ENCODE results near the gene ACD. TPM values are rescaled to one million over a fixed set of nuclear protein-coding genes. Genes with fewer than 3 reads are reported as not detected.

ACD gene
- polyA plus RNA-seq, 2 donors, result 6.7 to 10.3 TPM

- WGBS, 2 donors, result 67 to 79% methylated on average over 25 of the region's 25 CpGs
- H3K4me1 ChIP-seq (ENCODE audit: control insufficient read depth in 2 of 2, insufficient read depth in 2 of 2, low read length in 1 of 2), result peaks cover 15 to 36% of the 10 kb centered on the region in 2 donors
- no peak overlapping the region for H3K4me3 ChIP-seq (ENCODE audit: low read depth in 1 of 2, low read length in 2 of 2)
- H3K27me3 ChIP-seq (ENCODE audit: control insufficient read depth in 1 of 2, insufficient read depth in 2 of 2, low read length in 2 of 2), result no peaks in the 10 kb centered on the region
- no peak overlapping the region for H3K27ac ChIP-seq (ENCODE audit: low read depth in 2 of 2, low read length in 1 of 2)
- no peaks in the 10 kb centered on the region for H3K9me3 ChIP-seq (ENCODE audit: control insufficient read depth in 2 of 2, insufficient read depth in 1 of 2, low read depth in 1 of 2, low read length in 1 of 2)
- H3K36me3 ChIP-seq (ENCODE audit: control insufficient read depth in 2 of 2, insufficient read depth in 2 of 2, low read length in 1 of 2), result peaks cover 2 to 6% of the 10 kb centered on the region in 2 donors
Observed at GRCh38 chr16:67663151-67663876, 3.3 kb upstream of the ACD start.

- H3K4me1 ChIP-seq (ENCODE audit: control insufficient read depth in 2 of 2, insufficient read depth in 2 of 2, low read length in 1 of 2), result peaks cover 11 to 32% of the 10 kb centered on the region in 2 donors
- peaks cover 2 to 6% of the 10 kb centered on the region in 2 donors for H3K36me3 ChIP-seq (ENCODE audit: control insufficient read depth in 2 of 2, insufficient read depth in 2 of 2, low read length in 1 of 2)
- H3K9me3 ChIP-seq (ENCODE audit: control insufficient read depth in 2 of 2, insufficient read depth in 1 of 2, low read depth in 1 of 2, low read length in 1 of 2), result no peaks in the 10 kb centered on the region
Observed at GRCh38 chr16:67662653-67663010, 2.6 kb upstream of the ACD start.

GRCh38 chr16:67661886-67662652 lies 2.0 kb upstream of the ACD start:
- H3K4me3 ChIP-seq (ENCODE audit: low read depth in 1 of 2, low read length in 2 of 2), result no peak overlapping the region
- H3K27ac ChIP-seq (ENCODE audit: low read depth in 2 of 2, low read length in 1 of 2), result no peak overlapping the region
- H3K9me3 ChIP-seq (ENCODE audit: control insufficient read depth in 2 of 2, insufficient read depth in 1 of 2, low read depth in 1 of 2, low read length in 1 of 2), result no peaks in the 10 kb centered on the region
- peaks cover 5 to 27% of the 10 kb centered on the region in 2 donors for H3K4me1 ChIP-seq (ENCODE audit: control insufficient read depth in 2 of 2, insufficient read depth in 2 of 2, low read length in 1 of 2)
- no peaks in the 10 kb centered on the region for H3K27me3 ChIP-seq (ENCODE audit: control insufficient read depth in 1 of 2, insufficient read depth in 2 of 2, low read length in 2 of 2)
- H3K36me3 ChIP-seq (ENCODE audit: control insufficient read depth in 2 of 2, insufficient read depth in 2 of 2, low read length in 1 of 2), result peaks cover 2 to 7% of the 10 kb centered on the region in 2 donors
- 91 to 93% methylated on average over 34 of the region's 34 CpGs for whole genome bisulfite sequencing, 2 donors

More at GRCh38 chr16:67662653-67663010, 2.6 kb upstream of the ACD start:
- H3K27me3 ChIP-seq (ENCODE audit: control insufficient read depth in 1 of 2, insufficient read depth in 2 of 2, low read length in 2 of 2), result no peaks in the 10 kb centered on the region
- H3K27ac ChIP-seq (ENCODE audit: low read depth in 2 of 2, low read length in 1 of 2), result no peak overlapping the region
- H3K4me3 ChIP-seq (ENCODE audit: low read depth in 1 of 2, low read length in 2 of 2), result no peak overlapping the region

- Histone ChIP-seq H3K4me1 (ENCODE audit: control insufficient read depth in 2 of 2, insufficient read depth in 2 of 2, low read length in 1 of 2) (peaks cover 4 to 24% of the 10 kb centered on the region in 2 donors), H3K27me3 (ENCODE audit: control insufficient read depth in 1 of 2, insufficient read depth in 2 of 2, low read length in 2 of 2) (no peaks in the 10 kb centered on the region), H3K4me3 (ENCODE audit: low read depth in 1 of 2, low read length in 2 of 2) (peak overlapping the region; percentile 66 to 85), H3K36me3 (ENCODE audit: control insufficient read depth in 2 of 2, insufficient read depth in 2 of 2, low read length in 1 of 2) (peaks cover 2 to 15% of the 10 kb centered on the region in 2 donors), H3K27ac (ENCODE audit: low read depth in 2 of 2, low read length in 1 of 2) (peak overlapping the region; percentile 84 to 86), H3K9me3 (ENCODE audit: control insufficient read depth in 2 of 2, insufficient read depth in 1 of 2, low read depth in 1 of 2, low read length in 1 of 2) (no peaks in the 10 kb centered on the region)
- 13 to 17% methylated on average over 39 of the region's 39 CpGs for WGBS, 2 donors
Observed at GRCh38 chr16:67661101-67661761, 1.2 kb upstream of the ACD start.

- WGBS, 2 donors, result 0% methylated on average over 48 of the region's 48 CpGs
- Histone ChIP-seq H3K27ac (ENCODE audit: low read depth in 2 of 2, low read length in 1 of 2) (peak within 1 kb of the TSS; percentile 88 to 91), H3K27me3 (ENCODE audit: control insufficient read depth in 1 of 2, insufficient read depth in 2 of 2, low read length in 2 of 2) (no peaks in the 10 kb centered on the region), H3K4me1 (ENCODE audit: control insufficient read depth in 2 of 2, insufficient read depth in 2 of 2, low read length in 1 of 2) (peaks cover 0 to 18% of the 10 kb centered on the region in 2 donors), H3K36me3 (ENCODE audit: control insufficient read depth in 2 of 2, insufficient read depth in 2 of 2, low read length in 1 of 2) (peaks cover 2 to 17% of the 10 kb centered on the region in 2 donors), H3K9me3 (ENCODE audit: control insufficient read depth in 2 of 2, insufficient read depth in 1 of 2, low read depth in 1 of 2, low read length in 1 of 2) (no peaks in the 10 kb centered on the region), H3K4me3 (ENCODE audit: low read depth in 1 of 2, low read length in 2 of 2) (peak within 1 kb of the TSS; percentile 66 to 85)
Observed at GRCh38 chr16:67660564-67661028, 536 bp upstream of the ACD start, which contains the start of gene PARD6A. Gene PARD6A (plus strand): TSS chr16:67660960. CDS start chr16:67661039, 79 bp downstream.

GRCh38 chr16:67658849-67659674 lies 998 bp downstream of the ACD start:
- peak overlapping the region; percentile 66 to 85 for H3K4me3 ChIP-seq (ENCODE audit: low read depth in 1 of 2, low read length in 2 of 2)
- H3K4me1 ChIP-seq (ENCODE audit: control insufficient read depth in 2 of 2, insufficient read depth in 2 of 2, low read length in 1 of 2), result peaks cover 0 to 19% of the 10 kb centered on the region in 2 donors
- H3K27ac ChIP-seq (ENCODE audit: low read depth in 2 of 2, low read length in 1 of 2), result no peak overlapping the region
- H3K9me3 ChIP-seq (ENCODE audit: control insufficient read depth in 2 of 2, insufficient read depth in 1 of 2, low read depth in 1 of 2, low read length in 1 of 2), result no peaks in the 10 kb centered on the region
- peaks cover 0 to 5% of the 10 kb centered on the region in 2 donors for H3K27me3 ChIP-seq (ENCODE audit: control insufficient read depth in 1 of 2, insufficient read depth in 2 of 2, low read length in 2 of 2)
- H3K36me3 ChIP-seq (ENCODE audit: control insufficient read depth in 2 of 2, insufficient read depth in 2 of 2, low read length in 1 of 2), result peaks cover 2 to 17% of the 10 kb centered on the region in 2 donors
- 33 to 35% methylated on average over 21 of the region's 21 CpGs for WGBS, 2 donors

GRCh38 chr16:67657751-67658518 lies 2.1 kb downstream of the ACD start:
- H3K4me3 ChIP-seq (ENCODE audit: low read depth in 1 of 2, low read length in 2 of 2), result no peak overlapping the region
- WGBS, 2 donors, result 92 to 93% methylated on average over 18 of the region's 18 CpGs
- H3K9me3 ChIP-seq (ENCODE audit: control insufficient read depth in 2 of 2, insufficient read depth in 1 of 2, low read depth in 1 of 2, low read length in 1 of 2), result no peaks in the 10 kb centered on the region

GRCh38 chr16:67657017-67657608 lies 2.9 kb downstream of the ACD start:
- no peak overlapping the region for H3K4me3 ChIP-seq (ENCODE audit: low read depth in 1 of 2, low read length in 2 of 2)
- H3K27me3 ChIP-seq (ENCODE audit: control insufficient read depth in 1 of 2, insufficient read depth in 2 of 2, low read length in 2 of 2), result peaks cover 0 to 8% of the 10 kb centered on the region in 2 donors
- H3K36me3 ChIP-seq (ENCODE audit: control insufficient read depth in 2 of 2, insufficient read depth in 2 of 2, low read length in 1 of 2), result peaks cover 0 to 12% of the 10 kb centered on the region in 2 donors
- WGBS, 2 donors, result 92 to 94% methylated on average over 16 of the region's 16 CpGs
- peaks cover 7 to 24% of the 10 kb centered on the region in 2 donors for H3K4me1 ChIP-seq (ENCODE audit: control insufficient read depth in 2 of 2, insufficient read depth in 2 of 2, low read length in 1 of 2)
- H3K27ac ChIP-seq (ENCODE audit: low read depth in 2 of 2, low read length in 1 of 2), result no peak overlapping the region
- no peaks in the 10 kb centered on the region for H3K9me3 ChIP-seq (ENCODE audit: control insufficient read depth in 2 of 2, insufficient read depth in 1 of 2, low read depth in 1 of 2, low read length in 1 of 2)

More at GRCh38 chr16:67657751-67658518, 2.1 kb downstream of the ACD start:
- H3K27ac ChIP-seq (ENCODE audit: low read depth in 2 of 2, low read length in 1 of 2), result no peak overlapping the region
- peaks cover 5 to 24% of the 10 kb centered on the region in 2 donors for H3K4me1 ChIP-seq (ENCODE audit: control insufficient read depth in 2 of 2, insufficient read depth in 2 of 2, low read length in 1 of 2)
- H3K27me3 ChIP-seq (ENCODE audit: control insufficient read depth in 1 of 2, insufficient read depth in 2 of 2, low read length in 2 of 2), result peaks cover 0 to 8% of the 10 kb centered on the region in 2 donors
- peaks cover 2 to 13% of the 10 kb centered on the region in 2 donors for H3K36me3 ChIP-seq (ENCODE audit: control insufficient read depth in 2 of 2, insufficient read depth in 2 of 2, low read length in 1 of 2)
